NCI-H2227 treated with DMSO at 0.1 percent for 48 hours (cell line): ENCODE measurements around the gene CNKSR1.

Experiments used
- DNase-seq: peaks from one replicate; lab custom pipeline; 2025; lab: John Stamatoyannopoulos, UW

The CNKSR1 gene

GRCh38 chr1:26184883-26185282 is 7.6 kb downstream of the CNKSR1 start:
- no peak for DNase-seq

GRCh38 chr1:26187882-26188281 is 10.6 kb downstream of the CNKSR1 start:
- no peak for DNase-seq

GRCh38 chr1:26188477-26188876 is 11.2 kb downstream of the CNKSR1 start:
- DNase-seq: no peak

- no peak for DNase-seq
Observed at GRCh38 chr1:26189331-26189730, 12.0 kb downstream of the CNKSR1 start.

GRCh38 chr1:26189751-26190275 is 12.5 kb downstream of the CNKSR1 start:
- DNase-seq: no peak

- DNase-seq: no peak
Observed at GRCh38 chr1:26190373-26190987, 13.2 kb downstream of the CNKSR1 start, which contains the start of gene CATSPER4. Gene CATSPER4, plus strand, starts transcription at chr1:26190602. Its CDS starts 26 bp downstream, at chr1:26190628.

- no peak for DNase-seq
Observed at GRCh38 chr1:26191739-26192138, 14.4 kb downstream of the CNKSR1 start.

- DNase-seq: no peak
Observed at GRCh38 chr1:26195805-26196204, 18.5 kb downstream of the CNKSR1 start.

- DNase-seq: no peak
Observed at GRCh38 chr1:26197301-26197700, 20.0 kb downstream of the CNKSR1 start.

GRCh38 chr1:26197813-26198212 is 20.5 kb downstream of the CNKSR1 start:
- DNase-seq: no peak

GRCh38 chr1:26200413-26200812 is 23.1 kb downstream of the CNKSR1 start:
- no peak for DNase-seq

- DNase-seq: no peak
Observed at GRCh38 chr1:26203642-26204318, 26.5 kb downstream of the CNKSR1 start.

GRCh38 chr1:26210147-26210870 is 33.0 kb downstream of the CNKSR1 start:
- DNase-seq: no peak

GRCh38 chr1:26212726-26213125 is 35.4 kb downstream of the CNKSR1 start:
- DNase-seq: no peak

GRCh38 chr1:26213335-26213905 is 36.1 kb downstream of the CNKSR1 start:
- DNase-seq: no peak

- no peak for DNase-seq
Observed at GRCh38 chr1:26215246-26215645, 38.0 kb downstream of the CNKSR1 start.

GRCh38 chr1:26218906-26219494 is 41.7 kb downstream of the CNKSR1 start:
- DNase-seq: no peak

- DNase-seq: no peak
Observed at GRCh38 chr1:26220199-26220912, 43.1 kb downstream of the CNKSR1 start.

GRCh38 chr1:26221094-26221493 is 43.8 kb downstream of the CNKSR1 start:
- DNase-seq: no peak

- no peak for DNase-seq
Observed at GRCh38 chr1:26224606-26225005, 47.3 kb downstream of the CNKSR1 start.

GRCh38 chr1:26225033-26225831 is 47.9 kb downstream of the CNKSR1 start:
- DNase-seq: no peak
